GM19455 (cell line): ENCODE results near the gene TBX3.

ENCODE experiments used
- ATAC-seq: cut with Tn5 transposase; IDR thresholded peaks from one replicate; pipeline ENCODE4 v1.9.1; 2021; ENCODE audit not compliant: unreplicated experiment

Gene TBX3

DNA sequence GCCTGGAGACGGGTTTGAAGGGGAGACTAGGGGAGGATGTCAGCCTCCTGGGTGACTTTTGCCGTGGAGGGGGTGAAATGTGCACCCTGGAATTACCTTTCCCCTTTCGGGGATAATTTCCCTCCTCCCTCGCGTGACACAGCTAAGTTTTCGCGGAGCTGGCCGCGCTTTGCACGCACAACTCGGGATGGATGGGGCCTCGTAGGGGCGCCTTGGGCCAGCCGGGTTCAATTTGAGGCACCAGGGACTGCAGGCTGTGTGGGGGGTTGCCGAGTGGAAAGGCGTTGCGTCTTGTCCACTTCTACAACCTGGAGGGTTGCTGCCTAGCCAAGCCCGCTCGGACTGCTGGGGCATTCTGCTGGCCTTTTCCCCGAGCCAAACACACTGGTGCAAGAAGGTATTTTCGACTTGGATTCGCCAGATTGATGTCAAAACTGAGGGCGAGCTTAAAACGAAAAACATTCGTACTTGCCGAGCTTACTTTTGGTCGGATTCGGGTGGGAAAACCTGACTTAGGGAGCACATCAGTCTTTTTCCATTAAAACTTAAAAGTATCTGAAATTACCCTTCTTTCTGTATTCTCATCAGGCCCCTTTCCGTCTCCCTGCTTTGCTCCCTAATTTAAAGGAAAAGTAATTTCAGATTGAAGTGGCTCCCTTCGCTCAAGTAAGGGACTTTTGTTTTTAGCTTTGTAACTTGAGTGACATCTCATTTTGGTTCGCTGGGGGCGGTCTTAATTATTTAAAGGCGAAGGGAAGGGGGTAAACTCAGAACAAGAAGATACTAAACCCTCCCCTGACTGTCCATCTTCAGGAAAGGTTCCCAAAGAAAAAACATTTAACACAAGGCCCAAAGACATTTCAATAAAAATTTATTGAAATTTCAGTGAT is 14.3 kb downstream of the TBX3 start:
- no peak for ATAC-seq

DNA sequence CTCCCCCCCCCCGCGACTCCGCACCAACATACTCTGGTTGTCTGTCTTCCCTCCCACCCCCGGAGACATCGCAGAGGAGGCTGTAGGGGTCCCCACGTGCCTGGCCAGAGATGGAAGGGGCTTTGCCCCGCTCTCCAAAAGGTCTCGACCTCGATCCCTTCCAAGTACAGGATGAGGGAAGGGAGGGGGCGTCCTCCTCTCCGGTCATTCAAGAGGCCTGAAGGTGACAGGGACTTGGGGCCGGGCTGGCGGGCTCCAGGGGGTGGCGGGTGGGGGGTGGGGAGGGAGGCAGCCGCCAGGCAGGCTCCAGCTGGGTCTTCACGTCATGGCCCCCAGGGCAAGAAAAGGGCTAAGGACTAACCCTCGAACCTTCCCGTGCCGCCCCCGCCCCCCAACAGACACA is 15.1 kb downstream of the TBX3 start:
- no peak for ATAC-seq

DNA sequence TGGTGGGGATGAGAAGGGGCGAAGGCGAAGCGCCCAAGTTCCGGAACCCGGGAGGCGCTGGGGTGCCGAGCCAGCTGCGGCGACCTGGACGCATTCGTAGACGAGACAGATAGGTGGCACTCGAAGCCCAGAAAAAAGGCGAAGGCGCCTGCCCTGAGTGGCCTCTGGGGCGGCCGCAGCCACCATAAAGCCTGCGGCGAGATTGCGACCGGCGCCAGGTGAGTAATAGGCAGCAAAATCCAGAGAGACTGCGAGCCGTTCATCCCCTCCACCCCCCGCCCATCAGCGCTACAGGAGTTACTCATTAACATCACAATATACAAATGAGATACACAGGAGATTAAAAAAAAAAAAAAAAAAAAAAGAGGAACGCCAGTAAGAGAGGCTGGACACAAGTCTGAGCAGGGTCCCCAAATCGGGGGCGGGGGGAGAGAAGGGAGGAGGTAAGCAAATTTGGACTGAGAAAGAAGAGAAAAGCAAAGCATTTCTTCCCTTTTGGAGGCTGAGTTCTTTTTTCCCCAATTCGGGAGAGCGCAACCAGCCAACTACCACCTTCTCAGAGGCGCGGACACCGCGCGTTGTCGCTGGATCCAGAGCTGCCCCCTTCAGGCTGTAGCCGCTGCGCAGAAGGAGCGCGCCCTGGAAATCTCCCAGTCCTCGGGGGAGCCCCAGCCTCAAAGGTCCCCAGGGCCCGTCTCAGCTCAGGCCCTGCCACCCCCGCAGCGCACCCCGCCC is 15.7 kb downstream of the TBX3 start:
- no peak for ATAC-seq

DNA sequence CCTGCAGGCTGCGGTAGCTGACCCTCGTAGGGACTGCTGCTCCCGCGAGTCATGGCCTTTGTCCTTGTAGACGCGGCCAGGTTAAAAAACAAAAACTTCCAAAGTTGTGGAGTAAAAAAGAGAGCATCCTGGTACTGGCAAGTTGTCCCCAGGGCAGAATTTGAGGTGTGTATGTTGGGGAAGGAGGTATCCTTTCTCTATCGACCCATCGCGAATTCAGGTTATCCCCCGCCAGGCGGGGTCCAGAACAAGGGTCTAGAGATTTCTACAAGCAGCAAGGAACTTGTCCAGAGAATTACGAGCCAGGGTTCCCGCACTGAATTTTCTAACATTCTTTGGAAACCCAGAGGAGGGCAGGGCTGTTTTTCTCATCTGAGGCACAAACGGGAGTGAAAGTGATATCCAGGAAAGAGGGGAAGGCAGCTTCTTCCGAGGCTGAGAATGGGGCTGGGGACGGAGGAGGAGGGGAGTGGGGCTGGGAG is 16.3 kb downstream of the TBX3 start:
- no peak for ATAC-seq

DNA sequence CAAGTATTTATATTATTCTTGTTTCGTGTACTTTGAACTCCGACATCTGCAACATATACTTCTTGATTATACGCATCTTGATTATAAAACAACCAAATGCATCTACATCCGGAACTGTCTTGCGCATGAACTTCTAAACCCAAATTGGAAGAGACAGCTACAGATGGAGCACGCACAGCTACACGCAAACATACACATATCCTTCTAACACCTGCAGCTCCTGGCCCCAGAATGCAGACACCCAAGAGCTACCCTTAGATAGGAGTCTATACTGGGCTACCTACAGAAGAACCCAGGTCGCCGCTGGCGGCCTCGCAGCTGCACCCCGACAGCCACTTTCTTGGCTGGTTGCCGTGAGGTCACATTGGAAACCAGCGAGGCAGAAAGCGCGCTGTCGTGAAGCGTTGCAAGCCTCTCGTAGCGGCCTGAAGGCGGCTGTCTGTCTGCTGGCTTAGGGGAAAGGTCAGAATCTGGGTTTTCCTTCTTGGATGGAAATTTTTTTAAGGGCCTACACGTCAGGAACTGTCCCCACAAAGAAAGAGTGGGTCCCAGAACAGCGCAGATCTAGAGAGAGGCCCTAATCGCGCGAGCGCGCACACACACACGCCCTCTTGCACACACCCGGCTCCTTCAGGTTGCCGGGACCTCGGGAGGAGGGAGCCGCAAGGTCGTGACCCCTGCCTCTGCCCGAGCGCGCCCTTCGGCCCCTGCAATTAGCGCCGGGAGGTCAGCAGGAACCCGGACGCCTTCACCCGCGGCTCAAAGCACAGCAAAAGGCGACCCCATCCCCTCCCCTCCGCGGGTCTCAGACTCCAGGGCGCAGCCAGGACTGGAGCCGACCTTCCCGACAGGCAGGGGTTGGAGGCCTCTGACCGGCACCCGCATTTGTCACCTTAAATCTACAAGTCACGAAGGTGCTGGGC is 17.0 kb downstream of the TBX3 start:
- no peak for ATAC-seq

DNA sequence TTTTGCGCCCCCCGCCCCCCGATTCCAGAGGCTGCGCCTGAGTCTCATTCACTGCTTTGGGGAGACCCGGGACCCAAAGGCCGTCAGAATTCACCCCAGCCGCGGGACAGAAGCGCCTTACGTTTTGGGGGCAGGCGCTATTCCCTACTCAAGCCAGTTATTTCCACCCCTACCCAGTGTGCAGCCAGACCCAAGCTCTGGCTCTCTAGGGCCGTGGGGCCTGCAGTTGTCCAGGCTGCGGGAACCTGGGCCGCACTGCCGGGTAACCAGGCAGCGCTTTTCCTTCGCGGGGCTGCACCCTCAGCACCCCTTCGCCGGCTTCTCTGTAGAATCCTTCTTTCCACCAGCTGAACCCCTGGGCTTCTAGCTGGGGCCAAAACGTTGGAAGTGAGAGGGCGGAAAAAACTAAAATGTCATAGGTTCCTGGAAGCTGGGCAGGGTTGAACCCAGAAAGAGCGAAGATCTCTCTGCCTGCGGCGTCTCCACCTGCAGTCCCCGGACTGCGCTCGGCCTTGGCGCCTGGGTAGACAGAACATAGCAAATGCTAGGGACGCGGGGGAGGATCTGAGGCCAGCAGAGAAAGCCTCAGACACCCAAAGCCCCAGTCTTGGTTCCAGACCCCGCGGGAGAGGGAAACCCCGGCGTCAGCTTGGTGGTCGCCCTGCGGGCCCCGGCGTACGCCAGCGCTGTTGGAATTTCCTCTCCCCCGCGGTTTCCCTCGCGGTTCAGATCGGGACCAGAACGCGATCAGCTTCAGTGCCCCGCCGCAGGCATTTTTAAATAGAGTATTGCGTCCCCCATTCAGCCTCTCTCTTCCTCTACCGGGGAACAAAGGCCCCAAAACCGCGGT is 18.3 kb downstream of the TBX3 start:
- ATAC-seq: no peak

DNA sequence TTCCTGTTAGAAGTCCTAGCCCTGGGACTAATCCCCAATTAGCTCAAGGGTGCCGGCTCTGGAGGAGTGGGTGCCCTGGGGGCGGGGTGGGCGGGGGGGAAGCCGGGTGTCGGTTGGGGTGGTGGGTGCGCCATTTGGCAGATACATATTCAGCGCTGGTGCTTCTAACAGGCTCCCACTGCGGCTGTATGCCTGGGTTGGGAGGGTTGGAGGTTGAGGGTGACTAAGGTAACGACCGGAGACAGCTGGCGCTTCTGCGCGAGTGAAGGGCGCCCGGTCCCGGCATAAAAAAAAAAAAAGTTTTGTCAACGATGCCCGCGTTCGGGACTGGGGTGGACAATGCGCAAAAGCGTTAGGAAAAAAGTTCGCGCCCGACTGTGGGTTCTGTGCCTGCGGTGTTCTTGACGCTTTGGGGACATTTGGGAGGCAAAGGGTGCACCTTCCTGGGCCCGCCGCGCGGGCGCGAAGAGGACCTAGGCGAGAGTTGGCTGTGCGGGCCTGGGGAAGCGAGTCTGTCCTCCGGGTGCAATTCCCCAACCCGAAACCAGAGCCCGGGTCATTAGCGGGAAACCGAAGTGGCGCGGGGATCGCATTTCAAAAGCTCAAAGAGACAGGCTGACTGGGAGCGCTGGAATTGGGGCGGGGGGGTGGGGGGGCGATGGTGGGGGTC is 19.2 kb downstream of the TBX3 start:
- no peak for ATAC-seq

DNA sequence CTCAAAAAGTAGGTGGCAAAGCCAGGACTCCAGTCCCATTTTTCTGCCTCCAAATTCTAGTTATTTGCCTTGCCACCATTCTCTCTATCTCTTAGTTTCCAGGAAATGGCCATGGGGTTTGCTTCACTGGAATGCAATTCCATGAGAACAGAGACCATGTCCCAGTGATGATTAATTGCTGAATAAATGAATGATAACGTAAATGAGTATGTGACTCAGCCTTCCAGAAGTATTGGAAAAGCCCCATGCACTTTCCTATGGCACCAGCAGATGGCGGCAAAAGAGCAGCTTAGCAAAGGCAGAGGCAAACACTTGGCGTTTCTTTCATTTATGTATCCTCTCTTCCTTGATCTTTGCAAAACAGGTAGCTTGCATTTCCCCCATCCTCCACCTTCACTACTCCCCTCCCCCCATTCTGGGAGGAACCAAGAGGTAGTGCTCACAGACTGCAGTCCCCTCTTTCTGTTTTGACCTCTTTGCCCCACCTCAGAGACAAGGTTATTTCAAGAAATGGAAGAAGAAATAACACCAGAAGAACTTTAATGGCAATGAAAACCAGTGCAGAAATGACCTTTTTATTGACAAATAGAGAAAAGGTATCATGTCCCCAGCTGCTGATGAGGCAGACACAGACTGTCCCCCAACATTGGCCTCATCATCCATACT is 21.3 kb downstream of the TBX3 start:
- no peak for ATAC-seq

DNA sequence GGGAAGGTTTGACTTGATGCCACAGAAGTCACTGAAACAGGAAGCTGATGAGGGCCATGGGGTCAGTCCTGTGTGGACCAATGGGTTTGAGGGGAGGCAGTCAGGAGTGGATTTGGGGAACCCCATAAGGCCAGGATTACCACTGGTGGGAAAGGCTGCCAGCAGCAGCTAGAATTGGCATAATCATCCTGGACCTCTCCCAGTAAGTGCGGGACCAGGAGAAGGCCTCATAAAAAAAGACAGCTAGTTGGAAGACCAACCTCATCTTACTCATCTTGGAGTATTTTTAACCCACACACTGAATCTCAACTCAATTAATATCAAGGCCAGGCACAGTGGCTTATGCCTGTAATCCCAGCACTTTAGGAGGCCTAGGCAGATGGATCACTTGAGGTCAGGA is 22.7 kb downstream of the TBX3 start:
- ATAC-seq: no peak

DNA sequence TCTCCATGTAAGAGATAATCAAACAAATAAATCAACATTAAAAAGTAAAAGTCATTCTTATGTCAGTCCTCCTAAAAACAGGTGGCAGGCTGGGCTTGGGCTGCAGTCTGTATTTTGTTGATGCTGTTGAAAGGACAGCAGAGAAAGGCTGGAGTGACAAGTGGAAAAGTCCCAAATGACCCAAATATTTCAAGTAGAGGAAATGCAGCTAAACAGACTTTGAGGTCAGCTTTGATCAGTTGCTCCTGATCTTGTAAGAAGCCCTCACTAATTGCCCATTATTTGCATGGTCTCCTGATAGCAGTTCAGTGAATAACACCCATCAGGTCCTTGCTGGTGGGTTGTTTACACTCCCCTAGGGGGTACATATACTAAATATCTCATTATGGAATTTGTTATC is 24.9 kb downstream of the TBX3 start:
- no peak for ATAC-seq

DNA sequence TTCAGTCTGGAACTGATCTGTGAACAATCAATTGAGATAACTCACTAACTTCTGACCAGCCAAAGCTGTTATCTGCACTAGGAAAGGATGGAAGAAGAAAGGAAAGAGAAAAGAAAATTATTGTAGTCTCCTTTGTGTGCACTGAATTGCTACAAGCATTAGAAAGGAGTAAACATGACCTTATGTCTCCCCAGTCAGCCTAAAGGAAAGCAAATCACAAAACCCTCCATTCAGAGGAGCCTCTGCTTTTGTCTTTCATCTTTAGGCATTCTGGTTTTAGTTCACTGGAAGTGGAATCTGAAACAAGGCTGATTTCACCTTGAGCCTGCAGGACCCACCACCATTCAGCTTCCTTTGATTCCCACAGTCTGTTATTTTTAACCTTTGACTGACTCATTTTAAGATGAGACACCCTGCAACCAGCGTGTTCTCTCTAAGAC is 26.0 kb downstream of the TBX3 start:
- ATAC-seq: no peak

DNA sequence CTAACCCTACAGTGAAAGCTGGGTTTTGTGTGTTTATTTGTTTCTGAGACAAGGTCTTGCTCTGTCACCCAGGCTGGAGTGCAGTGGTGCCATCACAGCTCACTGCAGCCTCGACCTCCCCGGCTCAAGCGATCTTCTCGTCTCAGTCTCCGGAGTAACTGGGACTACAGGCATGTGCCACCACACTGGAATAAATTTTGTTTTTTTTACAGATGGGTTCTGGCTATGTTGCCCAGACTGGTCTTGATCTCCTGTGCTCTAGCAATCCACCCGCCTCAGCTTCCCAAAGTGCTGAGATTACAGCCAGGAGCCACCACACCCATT is 26.4 kb downstream of the TBX3 start:
- no peak for ATAC-seq

DNA sequence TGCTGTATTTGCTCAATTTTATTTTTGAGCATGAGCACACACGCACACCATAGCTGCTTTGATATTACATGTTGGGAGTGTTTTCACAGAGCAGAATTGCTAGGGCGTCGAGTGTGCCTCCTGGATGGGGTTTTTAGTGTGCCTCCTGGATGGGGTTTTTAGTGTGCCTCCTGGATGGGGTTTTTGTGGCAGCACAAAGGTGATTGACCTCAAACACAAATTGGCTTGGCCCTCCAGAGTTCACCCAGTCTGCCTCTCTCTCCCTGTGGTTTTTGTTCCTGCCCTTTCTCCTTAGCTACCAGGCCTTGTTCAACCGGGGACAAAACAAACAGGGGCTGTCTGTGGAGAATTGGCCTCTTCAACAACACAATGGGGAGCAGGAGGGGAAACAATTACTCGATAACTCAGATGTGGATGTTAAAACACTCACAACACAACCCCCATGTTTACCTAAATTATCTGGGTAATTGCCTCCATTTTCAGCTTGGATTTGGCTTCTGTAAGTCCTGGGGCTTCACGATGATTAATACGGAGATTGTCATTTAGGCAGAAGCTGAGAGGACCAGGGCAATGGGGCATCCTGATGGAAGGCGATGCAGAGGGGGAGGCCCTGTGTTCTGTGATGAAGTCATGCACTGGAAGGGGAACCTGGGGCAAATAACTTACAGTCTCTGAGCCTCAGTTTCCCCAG is 26.9 kb downstream of the TBX3 start:
- no peak for ATAC-seq

DNA sequence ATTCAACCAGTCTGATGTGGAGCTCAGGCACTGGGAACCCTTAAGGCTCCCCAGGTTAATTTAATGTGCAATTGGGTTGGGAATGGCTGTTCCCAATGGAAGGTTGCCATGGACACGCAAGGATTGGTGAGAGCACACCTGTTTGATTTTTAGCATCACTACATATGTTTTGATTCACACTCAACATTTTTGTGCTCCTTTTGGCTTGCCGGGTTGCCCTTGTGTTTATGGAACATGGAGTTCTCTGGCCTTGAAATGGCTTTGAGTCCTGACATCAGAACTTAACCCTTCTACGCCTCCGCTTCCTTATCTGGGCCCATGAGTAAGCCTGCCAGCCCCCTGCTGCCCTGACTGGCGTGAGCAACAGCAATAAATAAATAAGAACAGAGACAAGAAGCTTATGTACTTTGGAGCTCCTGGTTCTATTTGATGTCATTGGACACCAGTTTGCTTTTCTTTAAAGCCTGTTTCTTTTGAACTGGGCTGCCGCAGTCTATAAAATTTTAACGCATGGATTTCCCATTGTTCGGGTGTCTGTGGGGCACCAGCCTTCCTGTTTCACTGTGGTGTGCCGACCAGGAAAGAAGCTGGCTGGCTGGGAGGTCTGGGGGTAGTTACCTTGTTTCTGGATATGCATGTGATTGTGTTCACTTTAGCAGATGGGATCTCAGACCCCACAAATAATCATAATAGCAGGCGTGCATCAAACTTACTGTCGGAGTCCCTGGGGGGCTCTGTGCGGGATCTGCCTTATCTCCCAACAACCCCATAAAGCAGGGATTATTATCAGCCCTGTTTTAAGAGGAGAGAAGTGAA is 27.8 kb downstream of the TBX3 start:
- ATAC-seq: no peak

DNA sequence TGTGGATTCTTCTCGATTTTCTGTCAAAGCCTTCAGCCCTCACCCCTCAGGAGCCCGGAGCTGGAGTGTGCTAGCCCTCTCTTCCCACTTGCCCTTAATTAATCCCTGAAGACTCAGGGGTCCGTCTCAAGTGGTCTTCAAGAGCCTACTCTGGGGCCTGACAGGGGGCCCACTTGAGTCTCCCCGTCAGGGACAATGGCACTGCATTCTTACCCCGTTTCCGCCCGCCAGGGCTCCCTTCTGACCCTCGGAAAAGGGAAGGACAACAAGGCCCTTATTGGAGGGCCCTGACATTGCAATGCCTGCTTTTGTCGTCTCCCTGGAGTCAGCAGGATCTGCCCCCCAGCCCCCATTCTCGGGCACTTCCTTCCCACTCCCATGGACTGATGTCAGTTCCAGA is 34.4 kb downstream of the TBX3 start:
- no peak for ATAC-seq

DNA sequence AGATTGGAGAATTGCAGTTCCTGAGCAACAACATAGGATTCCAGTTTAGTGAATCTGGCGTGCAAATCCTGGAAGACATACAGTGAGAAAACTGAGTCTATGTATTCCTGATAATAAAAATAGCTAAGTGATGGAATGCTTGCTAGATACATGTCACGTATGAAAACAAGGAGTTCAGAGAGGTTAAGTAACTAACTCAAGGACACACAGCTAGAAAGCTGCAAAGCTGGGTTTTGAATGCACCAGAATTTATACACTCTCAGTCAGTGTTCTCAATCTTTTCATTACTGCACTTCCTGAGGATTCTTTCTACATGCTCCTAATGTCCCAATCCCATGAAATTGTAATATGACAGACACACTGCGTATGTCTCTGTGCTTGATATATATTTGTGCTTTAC is 35.3 kb downstream of the TBX3 start:
- no peak for ATAC-seq

DNA sequence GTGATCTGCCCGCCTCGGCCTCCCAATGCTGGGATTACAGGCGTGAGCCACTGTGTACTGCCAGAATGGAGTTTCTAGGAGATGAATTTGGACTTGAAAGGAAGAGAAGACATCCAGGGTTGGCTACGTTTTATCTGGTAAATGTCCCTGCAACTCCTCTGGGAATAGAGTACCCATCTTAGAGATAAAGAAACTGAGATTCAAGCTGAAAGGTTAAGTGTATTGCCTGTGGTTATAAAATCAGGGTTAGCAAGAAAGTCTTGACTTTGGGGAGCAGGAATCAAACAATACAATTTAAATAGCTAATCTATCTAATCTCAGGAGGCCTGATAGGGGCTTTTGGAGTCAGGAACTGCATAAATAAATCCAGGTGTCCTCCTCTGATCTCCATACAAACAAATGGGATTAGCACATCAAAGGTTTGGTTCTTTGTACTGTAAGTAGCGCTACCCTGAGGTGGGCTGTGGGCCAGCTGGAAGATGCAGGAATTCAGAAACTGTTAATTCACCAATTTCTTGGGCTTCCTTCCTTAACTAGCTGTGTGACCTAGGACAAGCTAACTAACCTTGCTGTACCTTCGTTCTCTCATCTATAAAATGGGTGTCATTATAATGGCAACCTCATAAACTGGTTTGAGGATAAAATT is 45.1 kb downstream of the TBX3 start:
- no peak for ATAC-seq
